Measurements from ENCODE around the gene RMC1.

DNA sequence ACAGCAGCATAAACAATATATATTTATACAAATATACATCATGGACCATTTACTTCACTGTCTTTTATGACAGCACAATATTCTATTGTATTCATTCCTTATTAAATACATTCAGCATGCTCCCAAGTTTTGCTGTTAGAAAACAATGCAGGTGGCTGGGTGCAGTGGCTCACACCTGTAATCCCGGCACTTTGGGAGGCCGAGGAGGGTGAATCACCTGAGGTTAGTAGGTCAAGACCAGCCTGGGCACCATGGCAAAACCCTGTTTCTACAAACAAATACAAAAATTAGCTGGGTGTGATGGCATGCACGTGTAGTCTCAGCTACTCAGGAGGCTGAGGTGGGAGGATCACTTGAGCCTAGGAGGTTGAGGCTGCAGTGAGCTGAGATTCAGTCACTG is 44.0 kb downstream of the RMC1 start:
- TF ChIP-seq ARNT (IDR thresholded peaks at IDR 0.05) (no peak), BHLHE40 (IDR thresholded peaks at IDR 0.05; ENCODE audit: borderline replicate concordance) (no peak), FOXK2 (IDR thresholded peaks at IDR 0.05) (no peak), SUZ12 (IDR thresholded peaks at IDR 0.05) (no peak), L3MBTL2 (conservative IDR thresholded peaks at IDR 0.05) (no peak), FOXA1 (IDR thresholded peaks at IDR 0.05) (no peak)
- TF ChIP-seq, protein P1, sequence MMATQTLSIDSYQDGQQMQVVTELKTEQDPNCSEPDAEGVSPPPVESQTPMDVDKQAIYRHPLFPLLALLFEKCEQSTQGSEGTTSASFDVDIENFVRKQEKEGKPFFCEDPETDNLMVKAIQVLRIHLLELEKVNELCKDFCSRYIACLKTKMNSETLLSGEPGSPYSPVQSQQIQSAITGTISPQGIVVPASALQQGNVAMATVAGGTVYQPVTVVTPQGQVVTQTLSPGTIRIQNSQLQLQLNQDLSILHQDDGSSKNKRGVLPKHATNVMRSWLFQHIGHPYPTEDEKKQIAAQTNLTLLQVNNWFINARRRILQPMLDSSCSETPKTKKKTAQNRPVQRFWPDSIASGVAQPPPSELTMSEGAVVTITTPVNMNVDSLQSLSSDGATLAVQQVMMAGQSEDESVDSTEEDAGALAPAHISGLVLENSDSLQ (IDR thresholded peaks at IDR 0.05) = no peak
